Endothelial cell of umbilical vein (primary cell): ENCODE results near the gene VMP1.

Source experiments
- EZH2 ChIP-seq: IDR thresholded peaks from 2 replicates; pipeline ENCODE4 v1.6.1; 2012; ENCODE audit warnings: borderline replicate concordance, low read depth, mild to moderate bottlenecking, moderate library complexity, low read length, inconsistent platforms; ENCODE audit not compliant: severe bottlenecking
- GATA2 ChIP-seq: IDR thresholded peaks from 2 replicates; pipeline ENCODE4 v1.7.0; 2011; ENCODE audit warnings: low read depth, mild to moderate bottlenecking, moderate library complexity, mixed read lengths, low read length; ENCODE audit not compliant: insufficient read length, insufficient read depth
- MYC ChIP-seq: IDR thresholded peaks from one replicate; pipeline ENCODE4 v1.6.1; 2011; ENCODE audit warnings: mild to moderate bottlenecking, low read depth, low read length
- POLR2A ChIP-seq: IDR thresholded peaks from 2 replicates; pipeline ENCODE4 v1.6.1; 2012; ENCODE audit warnings: low read depth, mild to moderate bottlenecking, control low read depth, low read length
- POLR2AphosphoS5 ChIP-seq: IDR thresholded peaks from 2 replicates; pipeline ENCODE4 v1.6.1; 2012; ENCODE audit warnings: low read depth, mild to moderate bottlenecking, control low read depth, low read length, moderate library complexity; ENCODE audit not compliant: insufficient read depth
- TF ChIP-seq, protein P1 (sequence below), 2 donors: IDR thresholded peaks; 1 replicate in 1 of 2; 2 replicates in 1 of 2; pipeline ENCODE4 v1.5.1; 2011; ENCODE audit warnings: low read length in 2 of 2, mild to moderate bottlenecking in 2 of 2, moderate library complexity in 2 of 2, control low read depth in 1 of 2, inconsistent platforms in 1 of 2, low read depth in 1 of 2; ENCODE audit not compliant: insufficient read depth in 1 of 2; ENCODE audit errors: extremely low read depth in 1 of 2
- TF ChIP-seq, protein P2 (sequence below): IDR thresholded peaks from 2 replicates; pipeline ENCODE4 v1.6.1; 2011; ENCODE audit not compliant: insufficient read depth, insufficient read length

DNA sequence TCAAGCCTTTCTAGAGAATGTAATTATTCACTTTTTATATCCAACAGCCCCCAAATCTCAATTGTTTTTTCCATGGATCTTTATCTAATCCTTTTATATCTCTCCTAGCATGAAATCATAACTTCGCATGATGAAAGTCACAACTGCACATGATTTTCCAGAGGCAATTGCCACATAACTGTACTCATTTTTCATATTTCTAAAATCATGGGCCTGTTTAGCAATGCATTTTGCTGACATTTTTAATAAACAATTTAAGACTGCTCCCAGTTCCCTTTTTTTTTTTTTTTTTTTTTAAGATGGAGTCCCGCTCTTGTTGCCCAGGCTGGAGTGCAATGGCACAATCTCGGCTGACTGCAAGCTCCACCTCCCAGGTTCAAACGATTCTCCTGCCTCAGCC is 83.5 kb downstream of the VMP1 start:
- TF ChIP-seq POLR2A, result no peak
- no peak for TF ChIP-seq EZH2
- TF ChIP-seq POLR2AphosphoS5, result no peak
- TF ChIP-seq, protein P1, sequence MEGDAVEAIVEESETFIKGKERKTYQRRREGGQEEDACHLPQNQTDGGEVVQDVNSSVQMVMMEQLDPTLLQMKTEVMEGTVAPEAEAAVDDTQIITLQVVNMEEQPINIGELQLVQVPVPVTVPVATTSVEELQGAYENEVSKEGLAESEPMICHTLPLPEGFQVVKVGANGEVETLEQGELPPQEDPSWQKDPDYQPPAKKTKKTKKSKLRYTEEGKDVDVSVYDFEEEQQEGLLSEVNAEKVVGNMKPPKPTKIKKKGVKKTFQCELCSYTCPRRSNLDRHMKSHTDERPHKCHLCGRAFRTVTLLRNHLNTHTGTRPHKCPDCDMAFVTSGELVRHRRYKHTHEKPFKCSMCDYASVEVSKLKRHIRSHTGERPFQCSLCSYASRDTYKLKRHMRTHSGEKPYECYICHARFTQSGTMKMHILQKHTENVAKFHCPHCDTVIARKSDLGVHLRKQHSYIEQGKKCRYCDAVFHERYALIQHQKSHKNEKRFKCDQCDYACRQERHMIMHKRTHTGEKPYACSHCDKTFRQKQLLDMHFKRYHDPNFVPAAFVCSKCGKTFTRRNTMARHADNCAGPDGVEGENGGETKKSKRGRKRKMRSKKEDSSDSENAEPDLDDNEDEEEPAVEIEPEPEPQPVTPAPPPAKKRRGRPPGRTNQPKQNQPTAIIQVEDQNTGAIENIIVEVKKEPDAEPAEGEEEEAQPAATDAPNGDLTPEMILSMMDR (IDR thresholded peaks at IDR 0.05; ENCODE audit: extremely low read depth in 1 of 2, insufficient read depth in 1 of 2, low read depth in 1 of 2, low read length in 2 of 2), result no peak
- no peak for TF ChIP-seq GATA2
- no peak for TF ChIP-seq MYC
- TF ChIP-seq, protein P2, sequence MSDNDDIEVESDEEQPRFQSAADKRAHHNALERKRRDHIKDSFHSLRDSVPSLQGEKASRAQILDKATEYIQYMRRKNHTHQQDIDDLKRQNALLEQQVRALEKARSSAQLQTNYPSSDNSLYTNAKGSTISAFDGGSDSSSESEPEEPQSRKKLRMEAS, result no peak
